OCI-LY3 (cell line): ENCODE results near the gene DMGDH.

Experiments
- H2AFZ ChIP-seq: fragments of 200-600, 300-600 bp; shearing (Covaris generic); 2 replicates; pipeline ENCODE4 v1.6.0; 2014; ENCODE audit warnings: antibody characterized with exemption, low read depth, low read length
- H3K27ac ChIP-seq: fragments of 200-600, 300-600 bp; sonication (generic); 2 replicates; pipeline ENCODE4 v1.5.1; 2014; ENCODE audit warnings: mild to moderate bottlenecking, low read length, moderate library complexity, mixed read lengths
- H3K27me3 ChIP-seq: fragments of 200-600, 300-600 bp; sonication (generic); 2 replicates; pipeline ENCODE4 v1.6.1; 2014; ENCODE audit warnings: low read depth, low read length, mixed read lengths
- H3K36me3 ChIP-seq: fragments of 200-600, 300-600 bp; sonication (generic); replicated peaks from 2 replicates; pipeline ENCODE3; 2014; ENCODE audit warnings: low read depth, low read length, mixed read lengths
- H3K4me1 ChIP-seq: fragments of 300-600, 200-600 bp; sonication (generic); 2 replicates; pipeline ENCODE4 v1.6.1; 2014; ENCODE audit warnings: low read length, mixed read lengths
- H3K4me2 ChIP-seq: fragments of 200-600, 300-600 bp; sonication (generic); 2 replicates; pipeline ENCODE4 v1.6.1; 2014; ENCODE audit warnings: low read length, mixed read lengths
- H3K4me3 ChIP-seq: fragments of 300-600, 200-600 bp; sonication (generic); 2 replicates; pipeline ENCODE4 v1.5.1; 2014; ENCODE audit warnings: antibody characterized with exemption, mild to moderate bottlenecking, low read length, moderate library complexity
- H3K79me2 ChIP-seq: fragments of 300-600, 200-600 bp; shearing (Covaris generic); 2 replicates; pipeline ENCODE4 v1.6.1; 2014; ENCODE audit warnings: mild to moderate bottlenecking, low read length, mixed read lengths
- H3K9ac ChIP-seq: fragments of 300-600, 200-600 bp; shearing (Covaris generic); 2 replicates; pipeline ENCODE4 v1.6.0; 2014; ENCODE audit warnings: mild to moderate bottlenecking, low read length, moderate library complexity
- H3K9me3 ChIP-seq: fragments of 200-600, 300-600 bp; shearing (Covaris generic); 2 replicates; pipeline ENCODE4 v1.6.1; 2014; ENCODE audit warnings: low read length, mixed read lengths; ENCODE audit not compliant: insufficient read depth
- H4K20me1 ChIP-seq: fragments of 200-600, 300-600 bp; sonication (generic); 2 replicates; pipeline ENCODE4 v1.6.1; 2016; ENCODE audit warnings: low read length, mixed read lengths; ENCODE audit not compliant: insufficient read depth
- CTCF ChIP-seq: fragments of 200-600, 300-600 bp; sonication (generic); IDR thresholded peaks from 2 replicates; pipeline ENCODE4 v1.5.1; 2014; ENCODE audit warnings: antibody characterized with exemption, low read length, low read depth
- EZH2phosphoT487 ChIP-seq: fragments of 200-600 bp; shearing (Covaris generic); IDR thresholded peaks from 2 replicates; pipeline ENCODE4 v1.6.1; 2018; ENCODE audit warnings: antibody characterized with exemption, mixed run types, low read depth

DMGDH gene

DNA sequence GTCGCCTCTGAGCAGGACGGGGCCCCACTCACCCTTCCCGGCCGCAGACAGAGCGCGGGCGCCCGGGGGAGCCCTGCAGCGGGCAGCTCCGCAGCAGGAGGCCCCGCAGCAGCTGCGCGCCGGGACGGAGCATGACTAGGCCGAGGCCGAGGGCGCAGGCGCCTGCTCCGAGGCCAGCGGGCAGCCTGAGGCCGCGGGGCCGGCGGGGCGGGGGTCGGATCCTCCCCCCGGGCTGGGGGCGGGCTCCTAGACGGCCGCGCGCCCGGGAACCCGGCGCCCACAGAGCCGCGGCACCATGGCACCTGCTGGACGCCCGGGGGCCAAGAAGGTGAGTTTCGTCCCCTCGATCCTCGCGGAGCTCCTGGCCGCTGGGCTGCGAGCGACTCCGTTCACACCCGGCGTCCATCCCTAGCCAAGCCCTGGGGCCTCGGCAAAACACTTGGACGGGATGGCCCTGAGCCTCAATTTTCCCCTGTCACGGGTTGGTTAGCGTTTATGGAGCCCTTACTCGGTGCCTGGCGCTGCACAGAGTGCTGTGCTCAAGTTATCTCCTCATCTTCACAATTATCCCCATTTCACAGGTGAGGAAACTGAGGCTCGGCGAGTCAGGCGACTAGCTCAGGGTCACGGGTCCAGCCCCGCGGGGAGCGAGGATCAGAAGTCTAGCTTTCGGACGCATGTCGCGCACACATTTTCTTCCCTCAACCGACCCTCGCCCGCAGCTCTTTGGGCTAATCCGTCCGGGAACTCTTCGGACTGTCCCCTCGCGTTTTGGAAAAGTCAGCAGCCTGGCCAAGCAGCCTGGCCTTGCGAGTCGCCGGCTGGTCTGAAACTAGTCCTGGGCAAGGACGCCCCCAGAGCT, at the start of gene DMGDH, which contains the start of gene BHMT2:
Gene DMGDH (minus strand): TSS at position 187 of the 862 bp plus-strand sequence. CDS start 54 bp downstream, at position 133.
Gene BHMT2 (plus strand): TSS at position 280 of the 862 bp plus-strand sequence. CDS start 16 bp downstream, at position 296.
- Histone ChIP-seq H3K4me2 (no peak within 1 kb of the TSS), H3K27me3 (no peaks in the 10 kb centered on the region), H3K9ac (no peak within 1 kb of the TSS), H2AFZ (no peak within 1 kb of the TSS), H3K27ac (no peak within 1 kb of the TSS), H4K20me1 (no peaks in the 10 kb centered on the region), H3K4me1 (no peaks in the 10 kb centered on the region), H3K9me3 (no peaks in the 10 kb centered on the region), H3K79me2 (no peaks in the 10 kb centered on the region), H3K36me3 (no peaks in the 10 kb centered on the region), H3K4me3 (no peak within 1 kb of the TSS)
- TF ChIP-seq CTCF (no peak), EZH2phosphoT487 (no peak)

- Histone ChIP-seq H2AFZ (no peak overlapping the region), H3K27ac (no peak overlapping the region), H3K4me1 (no peaks in the 10 kb centered on the region), H3K79me2 (no peaks in the 10 kb centered on the region), H3K4me3 (no peak overlapping the region), H3K9me3 (no peaks in the 10 kb centered on the region), H4K20me1 (no peaks in the 10 kb centered on the region), H3K36me3 (no peaks in the 10 kb centered on the region), H3K9ac (no peak overlapping the region), H3K4me2 (no peak overlapping the region), H3K27me3 (peaks cover 8% of the 10 kb centered on the region; the same call in 1 of the 2 replicates)
- TF ChIP-seq EZH2phosphoT487 (no peak), CTCF (no peak)
Measured at GRCh38 chr5:79112703-79113058, 43.2 kb upstream of the DMGDH start.

DNA sequence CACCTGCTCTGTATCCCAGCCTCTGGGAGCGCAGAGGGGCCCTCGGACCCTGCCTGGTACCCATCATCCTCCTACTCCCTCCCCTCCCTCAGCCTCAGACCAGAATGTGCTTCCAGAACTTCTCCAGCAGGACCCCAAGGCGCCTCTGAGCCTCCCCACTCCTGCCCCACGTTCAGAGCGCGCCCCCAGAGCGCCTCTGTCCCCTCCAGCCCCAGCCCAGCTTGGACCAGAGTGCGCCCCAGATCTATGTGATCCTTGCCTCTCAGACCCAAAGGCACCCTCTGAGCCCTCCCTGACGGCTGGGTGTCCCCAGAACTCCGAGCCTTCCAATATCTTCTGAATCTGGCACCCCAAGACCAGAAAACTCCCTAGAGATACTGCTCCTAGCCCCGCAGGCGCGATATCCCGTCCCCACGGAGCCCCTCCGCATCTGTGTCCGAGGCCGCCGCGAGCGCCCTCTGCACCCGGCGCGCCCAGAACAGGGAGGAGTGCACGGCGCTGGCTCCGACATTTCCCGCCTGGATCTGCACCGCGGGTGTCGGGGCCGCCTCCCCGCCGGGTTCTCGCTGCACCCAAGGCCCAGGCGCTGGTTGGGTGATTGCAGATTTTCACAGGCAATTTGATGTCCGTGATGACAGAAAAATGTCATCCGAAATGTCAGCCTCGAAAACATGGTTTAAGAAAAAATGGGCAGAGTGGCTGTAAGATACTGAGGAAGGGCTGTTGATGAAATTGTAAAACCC, 42.7 kb upstream of the DMGDH start:
- Histone ChIP-seq H3K4me2 (no peak overlapping the region), H3K36me3 (no peaks in the 10 kb centered on the region), H3K4me3 (no peak overlapping the region), H4K20me1 (no peaks in the 10 kb centered on the region), H3K9me3 (no peaks in the 10 kb centered on the region), H3K9ac (no peak overlapping the region), H3K4me1 (no peaks in the 10 kb centered on the region), H3K27me3 (peaks cover 13% of the 10 kb centered on the region), H3K27ac (no peak overlapping the region), H2AFZ (no peak overlapping the region), H3K79me2 (no peaks in the 10 kb centered on the region)
- TF ChIP-seq EZH2phosphoT487: no peak
- TF ChIP-seq CTCF: no peak

- Histone ChIP-seq H3K9ac (no peak within 1 kb of the TSS), H2AFZ (no peak within 1 kb of the TSS), H3K27ac (no peak within 1 kb of the TSS), H3K36me3 (no peaks in the 10 kb centered on the region), H3K4me1 (no peaks in the 10 kb centered on the region), H3K27me3 (peaks cover 15% of the 10 kb centered on the region), H3K4me3 (no peak within 1 kb of the TSS), H4K20me1 (no peaks in the 10 kb centered on the region), H3K9me3 (no peaks in the 10 kb centered on the region), H3K79me2 (no peaks in the 10 kb centered on the region), H3K4me2 (no peak within 1 kb of the TSS)
- TF ChIP-seq CTCF (no peak), EZH2phosphoT487 (no peak)
Measured at GRCh38 chr5:79111387-79111959, 42.0 kb upstream of the DMGDH start, which contains the start of gene BHMT. Gene BHMT (plus strand): TSS chr5:79111809. CDS start chr5:79111886, 77 bp downstream.
